H1 (cell line): Measurements from ENCODE around the gene STX8. TPM values are rescaled to one million over a fixed set of nuclear protein-coding genes. Genes with fewer than 3 reads are reported as not detected.

Experiments used
- CTCF ChIA-PET: fragments of 300-600 bp; sonication (Branson Sonifier 250); formaldehyde crosslinking; loops from one replicate; lab custom pipeline; 2021; ENCODE audit not compliant: partially characterized antibody; lab: Charles Lee
- POLR2A ChIA-PET: fragments of 300-600 bp; sonication (Branson Sonifier 250); formaldehyde crosslinking; loops from one replicate; lab custom pipeline; 2021; ENCODE audit warnings: inconsistent platforms; ENCODE audit not compliant: partially characterized antibody; lab: Charles Lee
- DNase-seq, 2 experiments: peaks; one replicate each; pipeline versions ENCODE4 v3.0.0 to v3.0.0-alpha.2; 2010 to 2022; ENCODE audit warnings: low spot score in 2 of 2, low read depth in 1 of 2, mixed read lengths in 1 of 2
- FAIRE-seq: peaks from 2 replicates; lab custom pipeline; 2011; peaks lifted over from hg19 to GRCh38; lab: Jason Lieb, UNC
- H2AFZ ChIP-seq: 2 replicates; pipeline ENCODE4 v1.8.1; 2012; ENCODE audit warnings: low read length, inconsistent platforms
- H2AK5ac ChIP-seq: 2 replicates; pipeline ENCODE4 v1.6.1; 2013; ENCODE audit warnings: low read depth, low read length
- H2BK120ac ChIP-seq: replicated peaks from 2 replicates; pipeline ENCODE3; 2013; ENCODE audit warnings: low read depth, low read length, inconsistent platforms
- H2BK12ac ChIP-seq: 2 replicates; pipeline ENCODE4 v1.6.1; 2013; ENCODE audit warnings: low read depth, low read length
- H2BK15ac ChIP-seq: 2 replicates; pipeline ENCODE4 v1.6.1; 2013; ENCODE audit warnings: low read length
- H2BK20ac ChIP-seq: 2 replicates; pipeline ENCODE4 v1.6.1; 2013; ENCODE audit warnings: low read length
- H2BK5ac ChIP-seq: 2 replicates; pipeline ENCODE4 v1.6.1; 2013; ENCODE audit warnings: low read depth, low read length
- H3K14ac ChIP-seq: 2 replicates; pipeline ENCODE4 v1.6.1; 2013; ENCODE audit warnings: inconsistent platforms; ENCODE audit not compliant: insufficient read length
- H3K18ac ChIP-seq: 2 replicates; pipeline ENCODE4 v1.6.1; 2013; ENCODE audit warnings: low read length; ENCODE audit errors: extremely low read depth
- H3K23ac ChIP-seq: 2 replicates; pipeline ENCODE4 v1.6.1; 2013; ENCODE audit warnings: inconsistent platforms; ENCODE audit not compliant: insufficient read length
- H3K23me2 ChIP-seq: 2 replicates; pipeline ENCODE4 v1.6.1; 2013; ENCODE audit warnings: low read depth, low read length
- H3K27ac ChIP-seq: 2 replicates; pipeline ENCODE4 v1.6.1; 2011; ENCODE audit warnings: low read depth, low read length, inconsistent platforms
- H3K27me3 ChIP-seq, 4 experiments: replicated peaks in 1 of 4; 1 replicate in 1 of 4; 2 replicates in 3 of 4; pipeline versions ENCODE4 v1.6.1 to v1.8.1; 2011 to 2013; ENCODE audit warnings: low read length in 3 of 4, mild to moderate bottlenecking in 3 of 4, inconsistent platforms in 2 of 4, mixed read lengths in 2 of 4, moderate library complexity in 1 of 4; ENCODE audit not compliant: control insufficient read depth in 3 of 4, insufficient read depth in 3 of 4; ENCODE audit errors: extremely low read depth in 1 of 4
- H3K36me3 ChIP-seq, 4 experiments: 2 replicates each; pipeline versions ENCODE4 v1.6.1 to v1.8.1; 2011 to 2013; ENCODE audit warnings: mild to moderate bottlenecking in 4 of 4, low read length in 3 of 4, moderate library complexity in 2 of 4, control low read depth in 1 of 4, inconsistent platforms in 1 of 4; ENCODE audit not compliant: insufficient read depth in 4 of 4, control insufficient read depth in 2 of 4
- H3K4ac ChIP-seq: replicated peaks from 2 replicates; pipeline ENCODE3; 2013; ENCODE audit warnings: low read length, low read depth, mixed read lengths, inconsistent platforms; ENCODE audit not compliant: insufficient read length
- H3K4me1 ChIP-seq, 4 experiments: replicated peaks in 1 of 4; 1 replicate in 1 of 4; 2 replicates in 3 of 4; pipeline versions ENCODE4 v1.6.1 to v1.8.1; 2011 to 2013; ENCODE audit warnings: low read length in 3 of 4, inconsistent platforms in 2 of 4, mixed read lengths in 1 of 4; ENCODE audit not compliant: insufficient read depth in 4 of 4, control insufficient read depth in 3 of 4
- H3K4me2 ChIP-seq, 2 experiments: 2 replicates each; pipeline versions ENCODE4 v1.6.1 to v1.8.1; 2011 to 2013; ENCODE audit warnings: low read depth in 2 of 2, low read length in 2 of 2, control low read depth in 1 of 2, inconsistent platforms in 1 of 2, mild to moderate bottlenecking in 1 of 2; ENCODE audit not compliant: insufficient read depth in 1 of 2
- H3K4me3 ChIP-seq, 4 experiments: fragments of 200-600, 300-600 bp in 1 of 4; sonication (generic), shearing (Covaris generic), sonication (Bioruptor Twin) in 1 of 4; 2 replicates each; pipeline versions ENCODE4 v1.5.1 to v1.8.1; 2011 to 2016; ENCODE audit warnings: low read length in 4 of 4, low read depth in 3 of 4, control low read depth in 2 of 4, inconsistent platforms in 2 of 4, mild to moderate bottlenecking in 2 of 4, mixed read lengths in 1 of 4, moderate library complexity in 1 of 4; ENCODE audit not compliant: insufficient read depth in 2 of 4; ENCODE audit errors: extremely low read depth in 1 of 4
- H3K56ac ChIP-seq: replicated peaks from 2 replicates; pipeline ENCODE3; 2013; ENCODE audit warnings: low read depth, mild to moderate bottlenecking, mixed read lengths, low read length, inconsistent platforms; ENCODE audit not compliant: insufficient read length
- H3K79me1 ChIP-seq: 2 replicates; pipeline ENCODE4 v1.6.1; 2013; ENCODE audit warnings: low read depth, low read length, control low read depth
- H3K79me2 ChIP-seq, 2 experiments: 2 replicates each; pipeline versions ENCODE4 v1.6.1 to v1.8.1; 2012 to 2013; ENCODE audit warnings: low read length in 2 of 2, mild to moderate bottlenecking in 2 of 2, inconsistent platforms in 1 of 2; ENCODE audit not compliant: insufficient read depth in 2 of 2, control insufficient read depth in 1 of 2
- H3K9ac ChIP-seq, 4 experiments: replicated peaks in 1 of 4; 1 replicate in 1 of 4; 2 replicates in 3 of 4; pipeline versions ENCODE4 v1.6.1 to v1.8.1; 2011 to 2013; ENCODE audit warnings: low read depth in 3 of 4, low read length in 3 of 4, control low read depth in 2 of 4, mild to moderate bottlenecking in 2 of 4, moderate library complexity in 2 of 4, inconsistent platforms in 1 of 4; ENCODE audit errors: extremely low read depth in 1 of 4
- H3K9me3 ChIP-seq, 2 experiments: 2 replicates each; pipeline versions ENCODE4 v1.6.1 to v1.8.1; 2012 to 2013; ENCODE audit warnings: mild to moderate bottlenecking in 2 of 2, moderate library complexity in 2 of 2, control low read depth in 1 of 2, inconsistent platforms in 1 of 2, low read depth in 1 of 2, low read length in 1 of 2, mixed read lengths in 1 of 2; ENCODE audit not compliant: insufficient read depth in 2 of 2
- H4K20me1 ChIP-seq, 2 experiments: replicated peaks in 1 of 2; 2 replicates each; pipeline versions ENCODE3 to v1.8.1; 2011 to 2013; ENCODE audit warnings: inconsistent platforms in 2 of 2, low read length in 2 of 2, mild to moderate bottlenecking in 1 of 2; ENCODE audit not compliant: insufficient read depth in 2 of 2, control insufficient read depth in 1 of 2
- H4K5ac ChIP-seq: 2 replicates; pipeline ENCODE4 v1.6.1; 2013; ENCODE audit warnings: low read length, low read depth, mixed read lengths, inconsistent platforms; ENCODE audit not compliant: insufficient read length
- H4K8ac ChIP-seq: 2 replicates; pipeline ENCODE4 v1.8.0; 2013; ENCODE audit warnings: mild to moderate bottlenecking, moderate library complexity, low read length, inconsistent platforms; ENCODE audit not compliant: insufficient read depth; ENCODE audit errors: extremely low read depth
- H4K91ac ChIP-seq: replicated peaks from 2 replicates; pipeline ENCODE3; 2013; ENCODE audit warnings: low read length, mixed read lengths, inconsistent platforms; ENCODE audit not compliant: insufficient read length
- CTCF ChIP-seq, 3 experiments: IDR thresholded peaks; 1 replicate in 2 of 3; 2 replicates in 1 of 3; pipeline versions ENCODE4 v1.5.1 to v1.6.1; 2011; ENCODE audit warnings: low read length in 3 of 3, mild to moderate bottlenecking in 3 of 3, inconsistent platforms in 2 of 3, low read depth in 1 of 3, moderate library complexity in 1 of 3; ENCODE audit not compliant: insufficient read depth in 1 of 3; ENCODE audit errors: control extremely low read depth in 1 of 3
- HDAC2 ChIP-seq, 2 experiments: fragments of 300-600 bp in 1 of 2; sonication (generic) in 1 of 2; IDR thresholded peaks; 2 replicates each; pipeline ENCODE4 v1.6.1; 2011 to 2012; ENCODE audit warnings: low read depth in 2 of 2, low read length in 2 of 2, mild to moderate bottlenecking in 2 of 2, moderate library complexity in 2 of 2, borderline replicate concordance in 1 of 2, inconsistent platforms in 1 of 2
- NRF1 ChIP-seq: IDR thresholded peaks from 2 replicates; pipeline ENCODE4 v1.6.1; 2011; ENCODE audit warnings: mild to moderate bottlenecking, low read depth, low read length, improper control_type of control experiment
- RAD21 ChIP-seq, 2 experiments: IDR thresholded peaks in 1 of 2; conservative IDR thresholded peaks in 1 of 2; 2 replicates each; pipeline ENCODE4 v1.6.1; 2011; ENCODE audit warnings: low read depth in 2 of 2, low read length in 2 of 2, improper control_type of control experiment in 1 of 2, inconsistent platforms in 1 of 2, mild to moderate bottlenecking in 1 of 2, moderate library complexity in 1 of 2
- RBBP5 ChIP-seq: IDR thresholded peaks from 2 replicates; pipeline ENCODE4 v1.7.1; 2012; ENCODE audit warnings: low read depth, mild to moderate bottlenecking, inconsistent platforms, low read length, moderate library complexity, borderline replicate concordance
- RXRA ChIP-seq: IDR thresholded peaks from 2 replicates; pipeline ENCODE4 v1.6.1; 2011; ENCODE audit warnings: low read depth, mild to moderate bottlenecking, low read length, moderate library complexity; ENCODE audit not compliant: insufficient read depth
- SIRT6 ChIP-seq: IDR thresholded peaks from one replicate; pipeline ENCODE4 v1.7.1; 2012; ENCODE audit warnings: low read length, inconsistent platforms
- WGBS, 2 experiments: shearing (Covaris generic) in 1 of 2; methylation state at CpG; one replicate each; pipeline versions ENCODE4 v1.1.6 to v1.1.7; 2013 to 2015; ENCODE audit warnings: low lambda C conversion rate in 2 of 2, mixed read lengths in 2 of 2, inconsistent platforms in 1 of 2, low coverage in 1 of 2, missing lambda C conversion rate in 1 of 2; ENCODE audit not compliant: insufficient replicate concordance in 2 of 2, insufficient coverage in 1 of 2, insufficient read length in 1 of 2; ENCODE audit errors: extremely low coverage in 1 of 2, missing lambda C conversion rate in 1 of 2; 5-methylcytosine and 5-hydroxymethylcytosine counted together
- polyA plus RNA-seq, 7 experiments: library from polyadenylated mRNA; depleted of rRNA in 3 of 7; stranded (reverse) in 5 of 7; unstranded in 2 of 7; fragments of >200 nt in 5 of 7; fragments of 200-250 nt in 2 of 7; gene quantifications; 1 replicate in 5 of 7; 2 replicates in 1 of 7; 4 replicates in 1 of 7; pipeline versions ENCODE4 v1.2.1 to v1.2.3, GENCODE V29; 2011 to 2013; ENCODE audit warnings: missing spikeins in 2 of 7, mixed read lengths in 2 of 7
- total RNA-seq: library from RNA; stranded (reverse); fragmentation: NEBNext Ultra II Directional; extraction: Animal tissue kit (Norgen Biotek cat#: 25700); gene quantifications from 2 replicates; pipeline ENCODE4 v1.2.1, GENCODE V29; 2021

STX8 gene
- total and polyA plus RNA-seq, 2 of the 8 experiments (the other 6 are each of a cell fraction or from before 2014, with no cell fraction given) = 22.8 to 42.5 TPM

DNA sequence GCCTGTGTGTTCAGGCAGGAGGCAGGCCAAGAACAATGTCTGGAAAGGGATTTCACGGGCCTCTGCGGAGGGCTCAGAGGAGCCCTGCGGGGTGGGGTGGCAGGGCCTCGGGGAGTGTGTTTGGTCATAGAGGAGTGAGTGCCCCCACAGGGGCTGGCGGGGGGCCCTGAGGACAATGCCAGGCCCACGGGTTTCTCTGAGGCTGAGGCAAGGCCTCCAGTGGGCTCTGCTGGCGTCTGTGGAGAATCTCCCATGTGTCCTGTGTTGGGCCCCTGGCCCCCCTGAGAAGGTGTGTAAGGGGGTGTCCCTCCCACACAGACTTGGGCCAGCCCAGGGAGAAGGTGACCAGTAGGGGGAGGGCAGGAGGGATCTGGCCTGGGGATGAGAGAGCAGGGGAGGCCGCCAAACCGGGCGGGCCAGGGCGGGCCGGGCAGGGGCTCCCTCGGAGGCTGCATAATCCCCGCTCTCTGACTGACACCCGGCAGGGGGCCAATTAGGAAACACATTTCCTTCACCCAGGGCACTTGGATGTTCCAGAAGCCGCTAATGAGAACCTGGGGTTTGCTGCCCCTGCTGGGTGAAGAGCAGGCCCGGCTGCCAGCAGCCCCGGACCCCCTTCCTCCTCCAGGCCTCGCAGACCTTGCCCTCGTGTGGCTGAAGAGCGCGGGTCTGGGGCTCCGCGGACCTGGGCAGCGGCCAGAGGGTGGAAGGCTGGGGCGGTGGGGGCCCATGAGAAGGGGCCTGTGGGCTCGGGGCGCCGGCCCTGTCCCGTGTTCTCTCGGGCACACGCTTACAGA, 350.1 kb downstream of the STX8 start:
- 58% methylated on average over 11 of the region's 32 CpGs; no CpG with 5 or more reads in 1 of the 2 experiments for WGBS, 2 experiments
- H2BK15ac ChIP-seq = no peak overlapping the region
- H3K56ac ChIP-seq = no peak overlapping the region
- no peak overlapping the region for H2AFZ ChIP-seq
- no peak overlapping the region for H3K4ac ChIP-seq
- DNase-seq (peak in 1 of 2 experiments; percentile 78), FAIRE-seq (no peak)
- H3K18ac ChIP-seq = no peak overlapping the region; the same call in 1 of the 2 replicates
- no peaks in the 10 kb centered on the region for H3K79me1 ChIP-seq
- H2BK20ac ChIP-seq = no peak overlapping the region
- H4K20me1 ChIP-seq = peaks cover 0 to 17% of the 10 kb centered on the region in 2 experiments
- H3K9me3 ChIP-seq = no peaks in the 10 kb centered on the region
- no peak overlapping the region for H2AK5ac ChIP-seq
- H4K5ac ChIP-seq = no peak overlapping the region
- no peak overlapping the region for H3K14ac ChIP-seq
- H4K91ac ChIP-seq = no peak overlapping the region
- H3K23ac ChIP-seq = no peak overlapping the region
- ChIA-PET CTCF (interaction anchor here (0.6 to 2.9 kb wide), 12 partner anchors 8 to 440 kb away, joined by 3 to 8 read pairs (median 4); no protein-coding TSS in a partner anchor), POLR2A (interaction anchor here (1.2 to 1.3 kb wide), 2 partner anchors 11 to 18 kb away, joined by 3 to 4 read pairs; no protein-coding TSS in a partner anchor)
- no peak overlapping the region for H2BK12ac ChIP-seq
- peaks cover 12% of the 10 kb centered on the region for H3K23me2 ChIP-seq
- no peak overlapping the region for H3K9ac ChIP-seq
- no peak overlapping the region for H3K27ac ChIP-seq
- H3K79me2 ChIP-seq = no peaks in the 10 kb centered on the region
- no peak overlapping the region for H3K4me3 ChIP-seq
- H2BK5ac ChIP-seq = no peak overlapping the region
- peaks cover 0 to 2% (median 0%) of the 10 kb centered on the region in 4 experiments; a peak in 2 of 7 replicates for H3K27me3 ChIP-seq
- no peak overlapping the region for H2BK120ac ChIP-seq
- peaks cover 0 to 6% (median 0%) of the 10 kb centered on the region in 4 experiments; a peak in 1 of 8 replicates for H3K36me3 ChIP-seq
- H3K4me1 ChIP-seq = peaks cover 0 to 22% (median 11%) of the 10 kb centered on the region in 4 experiments; a peak in 6 of 7 replicates
- H3K4me2 ChIP-seq = no peak overlapping the region
- H4K8ac ChIP-seq = no peak overlapping the region
- no peak for TF ChIP-seq SIRT6
- TF ChIP-seq RXRA = no peak
- peak; percentile 24 to 37; a peak in 3 of 4 replicates for TF ChIP-seq RAD21 (IDR thresholded peaks at IDR 0.05 in 1 of 2, conservative IDR thresholded peaks at IDR 0.05 in 1 of 2; ENCODE audit: low read depth in 2 of 2, low read length in 2 of 2)
- no peak for TF ChIP-seq NRF1
- TF ChIP-seq RBBP5 = no peak
- TF ChIP-seq HDAC2 (IDR thresholded peaks at IDR 0.05; ENCODE audit: borderline replicate concordance in 1 of 2, low read depth in 2 of 2, low read length in 2 of 2) = no peak
- peak; percentile 26 to 46 (median 29); a peak in 2 of 4 replicates for TF ChIP-seq CTCF (IDR thresholded peaks at IDR 0.05; ENCODE audit: control extremely low read depth in 1 of 3, insufficient read depth in 1 of 3, low read depth in 1 of 3, low read length in 3 of 3)
